K562 (cell line): ENCODE results near the gene UBE2I.

Source experiments
- CEBPB ChIP-seq: fragments of 450-650 bp; IDR thresholded peaks from 2 replicates; pipeline ENCODE4 v1.6.1; 2016; ENCODE audit warnings: missing genetic modification characterization, missing compliant biosample characterization
- CEBPG ChIP-seq, 3 experiments: fragments of 200-800 bp in 1 of 3; sonication (Bioruptor generic) in 1 of 3; sonication (generic) in 1 of 3; formaldehyde crosslinking in 1 of 3; IDR thresholded peaks in 2 of 3; conservative IDR thresholded peaks in 1 of 3; 2 replicates each; pipeline versions ENCODE4 v1.6.1 to v1.8.0; 2016 to 2022; ENCODE audit warnings: missing compliant biosample characterization in 2 of 3, missing genetic modification characterization in 2 of 3, mild to moderate bottlenecking in 1 of 3, missing genetic modification reagents in 1 of 3
- CHCHD3 ChIP-seq: fragments of 250-450 bp; sonication (Bioruptor Pico); IDR thresholded peaks from 2 replicates; pipeline ENCODE4 v2.1.2; 2022; ENCODE audit warnings: mild to moderate bottlenecking
- CTCF ChIP-seq, 3 experiments: IDR thresholded peaks in 2 of 3; conservative IDR thresholded peaks in 1 of 3; 2 replicates each; pipeline ENCODE4 v1.5.1; 2011 to 2012; ENCODE audit warnings: low read length in 3 of 3, mild to moderate bottlenecking in 3 of 3, control low read depth in 2 of 3, improper control_type of control experiment in 1 of 3, inconsistent platforms in 1 of 3, low read depth in 1 of 3, mixed read lengths in 1 of 3, moderate library complexity in 1 of 3; ENCODE audit not compliant: insufficient read depth in 2 of 3
- MAX ChIP-seq: sonication (generic); formaldehyde crosslinking; IDR thresholded peaks from 2 replicates; pipeline ENCODE4 v1.9.0; 2022; ENCODE audit warnings: mild to moderate bottlenecking, missing genetic modification reagents
- NR1H2 ChIP-seq: sonication (generic); formaldehyde crosslinking; IDR thresholded peaks from 2 replicates; pipeline ENCODE4 v1.4.0; 2020; ENCODE audit warnings: mild to moderate bottlenecking, missing genetic modification reagents
- NR2C2 ChIP-seq, 2 experiments: fragments of 200-800 bp in 1 of 2; sonication (Bioruptor generic) in 1 of 2; sonication (generic) in 1 of 2; formaldehyde crosslinking in 1 of 2; IDR thresholded peaks; 2 replicates each; pipeline versions ENCODE4 v1.6.1 to v1.8.0; 2016 to 2022; ENCODE audit warnings: mild to moderate bottlenecking in 1 of 2, missing compliant biosample characterization in 1 of 2, missing genetic modification characterization in 1 of 2, missing genetic modification reagents in 1 of 2
- ZBTB8A ChIP-seq: fragments of 450-650 bp; IDR thresholded peaks from 2 replicates; pipeline ENCODE4 v1.6.1; 2018; ENCODE audit warnings: mild to moderate bottlenecking, moderate library complexity; ENCODE audit not compliant: partially characterized antibody

GRCh38 chr16:1366060-1366711, 56.8 kb downstream of the UBE2I start:
- TF ChIP-seq MAX (CRISPR knock-in tag) = no peak
- TF ChIP-seq ZBTB8A = no peak
- no peak for TF ChIP-seq CTCF (IDR thresholded peaks at IDR 0.05 in 2 of 3, conservative IDR thresholded peaks at IDR 0.05 in 1 of 3; ENCODE audit: insufficient read depth in 2 of 3, low read depth in 1 of 3, low read length in 3 of 3)
- TF ChIP-seq CEBPG (CRISPR knock-in tag; IDR thresholded peaks at IDR 0.05) = no peak
- no peak for TF ChIP-seq CEBPG (tag; conservative IDR thresholded peaks at IDR 0.05 in 1 of 2, IDR thresholded peaks at IDR 0.05 in 1 of 2)
- TF ChIP-seq NR2C2 (CRISPR knock-in tag; IDR thresholded peaks at IDR 0.05) = no peak
- no peak for TF ChIP-seq NR2C2 (tag; IDR thresholded peaks at IDR 0.05)
- TF ChIP-seq CHCHD3 (CRISPR knock-in tag) = no peak
- TF ChIP-seq NR1H2 (CRISPR knock-in tag) = no peak
- no peak for TF ChIP-seq CEBPB (tag)
